GM10266 (cell line): ENCODE measurements around the gene C2CD4B.

ENCODE experiments used
- DNase-seq: peaks from one replicate; pipeline ENCODE4 v3.0.0; 2012; ENCODE audit errors: extremely low spot score
- TF ChIP-seq, protein P1 (sequence below): IDR thresholded peaks from 2 replicates; pipeline ENCODE4 v1.5.1; 2012; ENCODE audit warnings: mild to moderate bottlenecking, low read depth; ENCODE audit not compliant: control insufficient read depth, insufficient read depth; ENCODE audit errors: missing control alignments

The C2CD4B gene

GRCh38 chr15:62165104-62165792, at the start of gene C2CD4B:
Gene C2CD4B (minus strand): TSS chr15:62165285. CDS start chr15:62164984, 301 bp downstream.
- no peak for DNase-seq
- TF ChIP-seq, protein P1, sequence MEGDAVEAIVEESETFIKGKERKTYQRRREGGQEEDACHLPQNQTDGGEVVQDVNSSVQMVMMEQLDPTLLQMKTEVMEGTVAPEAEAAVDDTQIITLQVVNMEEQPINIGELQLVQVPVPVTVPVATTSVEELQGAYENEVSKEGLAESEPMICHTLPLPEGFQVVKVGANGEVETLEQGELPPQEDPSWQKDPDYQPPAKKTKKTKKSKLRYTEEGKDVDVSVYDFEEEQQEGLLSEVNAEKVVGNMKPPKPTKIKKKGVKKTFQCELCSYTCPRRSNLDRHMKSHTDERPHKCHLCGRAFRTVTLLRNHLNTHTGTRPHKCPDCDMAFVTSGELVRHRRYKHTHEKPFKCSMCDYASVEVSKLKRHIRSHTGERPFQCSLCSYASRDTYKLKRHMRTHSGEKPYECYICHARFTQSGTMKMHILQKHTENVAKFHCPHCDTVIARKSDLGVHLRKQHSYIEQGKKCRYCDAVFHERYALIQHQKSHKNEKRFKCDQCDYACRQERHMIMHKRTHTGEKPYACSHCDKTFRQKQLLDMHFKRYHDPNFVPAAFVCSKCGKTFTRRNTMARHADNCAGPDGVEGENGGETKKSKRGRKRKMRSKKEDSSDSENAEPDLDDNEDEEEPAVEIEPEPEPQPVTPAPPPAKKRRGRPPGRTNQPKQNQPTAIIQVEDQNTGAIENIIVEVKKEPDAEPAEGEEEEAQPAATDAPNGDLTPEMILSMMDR: no peak

DNA sequence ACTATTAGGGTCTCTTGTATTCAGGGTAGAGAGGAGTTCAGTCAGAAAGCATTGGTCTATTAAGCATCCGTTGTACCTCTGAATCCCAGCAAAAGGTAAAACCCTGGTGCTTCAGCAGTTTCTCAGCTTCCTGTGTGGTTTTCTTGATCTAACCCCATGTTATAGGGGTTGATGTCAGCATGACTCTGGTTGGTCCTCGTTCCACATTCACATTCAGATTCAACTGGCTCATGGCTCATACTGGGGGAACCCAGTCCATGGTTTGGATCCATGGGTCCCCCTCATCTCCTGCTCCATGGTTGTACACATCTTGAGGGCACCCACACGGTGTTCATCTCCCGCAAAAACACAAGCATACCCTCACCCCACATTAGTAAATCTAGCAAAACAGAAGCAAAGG, 47.7 kb upstream of the C2CD4B start:
- TF ChIP-seq, protein P1: no peak
- DNase-seq: no peak

GRCh38 chr15:62211348-62211747, 46.3 kb upstream of the C2CD4B start:
- TF ChIP-seq, protein P1: no peak
- DNase-seq: no peak

DNA sequence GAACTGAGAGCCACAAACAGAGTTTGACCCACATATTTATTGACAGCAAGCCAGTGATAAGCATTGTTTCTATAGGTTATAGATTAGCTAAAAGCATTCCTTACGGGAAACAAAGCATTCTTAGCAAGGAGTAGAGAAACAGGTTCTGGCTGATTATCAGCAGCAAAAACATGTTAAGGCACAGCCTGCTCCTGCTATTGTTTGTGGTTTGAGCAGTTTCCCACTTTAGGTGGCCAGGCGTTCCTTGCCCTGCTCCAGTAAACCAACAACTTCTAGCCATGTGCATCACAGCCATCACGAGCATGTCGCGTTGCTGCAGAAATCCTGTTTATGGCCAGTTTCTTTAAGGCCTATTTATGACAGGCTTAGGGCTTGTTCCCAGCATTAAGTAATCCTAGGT, 44.7 kb upstream of the C2CD4B start:
- TF ChIP-seq, protein P1: no peak
- no peak for DNase-seq

DNA sequence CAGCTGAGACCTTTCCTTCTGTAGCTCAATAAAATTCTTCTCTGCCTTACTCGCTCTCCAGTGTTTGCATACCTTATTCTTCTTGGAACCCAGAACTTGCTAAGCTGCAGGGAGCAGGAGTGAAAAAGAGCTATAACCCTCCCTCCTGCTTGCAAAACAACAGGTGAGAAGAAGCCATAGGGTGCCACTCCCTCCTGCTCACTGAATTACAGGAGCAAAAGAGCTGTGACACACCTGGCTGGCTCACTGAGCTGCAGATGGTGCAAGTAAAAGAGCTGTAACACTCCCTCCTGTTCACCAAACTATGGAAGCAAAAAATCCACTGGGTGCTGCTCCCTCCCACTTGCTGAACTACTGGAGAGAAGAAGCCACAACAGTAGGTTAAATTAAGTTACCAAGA, 44.2 kb upstream of the C2CD4B start:
- DNase-seq: no peak
- TF ChIP-seq, protein P1: no peak

DNA sequence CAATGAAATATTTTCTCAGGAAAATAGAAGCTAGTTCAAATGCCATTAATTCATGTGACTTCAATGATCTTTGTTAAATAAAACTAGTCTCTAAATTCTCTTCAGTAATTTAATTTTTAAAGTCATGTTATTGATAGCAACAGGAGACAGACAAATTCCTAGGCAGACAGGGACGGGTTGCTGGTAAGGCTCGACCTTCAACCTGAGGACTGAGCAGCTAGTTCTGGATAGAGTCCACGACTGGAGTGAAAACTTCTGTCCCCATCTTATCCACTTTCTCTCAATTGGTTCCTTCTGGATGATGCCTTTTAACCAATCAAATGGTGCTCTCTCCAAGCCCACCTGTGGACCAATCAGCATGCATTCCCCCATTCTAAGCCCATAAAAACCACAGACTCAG, 43.8 kb upstream of the C2CD4B start:
- TF ChIP-seq, protein P1: no peak
- no peak for DNase-seq

GRCh38 chr15:62208367-62208766, 43.3 kb upstream of the C2CD4B start:
- DNase-seq: no peak
- TF ChIP-seq, protein P1: no peak
